K562 (cell line): Measurements from ENCODE around the gene IL10RB. TPM values are rescaled to one million over a fixed set of nuclear protein-coding genes. Genes with fewer than 3 reads are reported as not detected.
A peak's percentile ranks its signal among the peaks of the same experiment; 100 is the strongest.

ENCODE experiments used
- ATAC-seq: fragments of 200-7000 bp; cut with Tn5 transposase; 3 replicates; pipeline ENCODE4 v1.9.1; 2020; ENCODE audit warnings: moderate library complexity
- BruUV-seq: library from RNA; stranded (reverse); fragments of 400-500 nt; replicated peaks from 2 replicates; lab custom pipeline; 2021; lab: Mats Ljungman, UMichigan
- CTCF ChIA-PET: fragments of 300-600 bp; formaldehyde crosslinking; extraction: SDS; loops from one replicate; lab custom pipeline; 2021; ENCODE audit warnings: low intra/inter-chr PET ratio; lab: Yijun Ruan, JAX
- POLR2A ChIA-PET: fragments of 300-600, 350-650 bp; sonication (Branson Sonifier 250); formaldehyde crosslinking; extraction: SDS; loops from one replicate; lab custom pipeline; 2021; ENCODE audit warnings: antibody characterized with exemption, inconsistent platforms; lab: Yijun Ruan, JAX
- DNase-seq, 4 experiments: peaks; one replicate each; pipeline versions ENCODE4 v3.0.0 to v3.0.0-alpha.2; 2011 to 2018; ENCODE audit warnings: low spot score in 3 of 4, mixed read lengths in 3 of 4; ENCODE audit errors: extremely low read depth in 1 of 4
- FAIRE-seq: peaks from 2 replicates; lab custom pipeline; 2011; peaks lifted over from hg19 to GRCh38; lab: Jason Lieb, UNC
- H2AFZ ChIP-seq: 2 replicates; pipeline ENCODE4 v1.6.0; 2011; ENCODE audit warnings: low read depth, low read length, control low read depth, inconsistent platforms
- H3K27ac ChIP-seq: fragments of 200-600 bp; 3 replicates; pipeline ENCODE4 v1.8.0; 2011; ENCODE audit warnings: low read depth, mild to moderate bottlenecking, control low read depth, inconsistent platforms, low read length, moderate library complexity, mixed read lengths; ENCODE audit errors: extremely low read depth
- H3K27me3 ChIP-seq, 2 experiments: fragments of 300-600 bp in 1 of 2; 2 replicates in 1 of 2; 3 replicates in 1 of 2; pipeline versions ENCODE4 v1.6.0 to v1.8.0; 2011; ENCODE audit warnings: inconsistent platforms in 2 of 2, low read length in 2 of 2, mild to moderate bottlenecking in 1 of 2, mixed read lengths in 1 of 2, moderate library complexity in 1 of 2; ENCODE audit not compliant: control insufficient read depth in 2 of 2, insufficient read depth in 2 of 2
- H3K36me3 ChIP-seq: fragments of 300-600 bp; 3 replicates; pipeline ENCODE4 v1.8.0; 2011; ENCODE audit warnings: mild to moderate bottlenecking, low read length, inconsistent platforms; ENCODE audit not compliant: control insufficient read depth, insufficient read depth
- H3K4me1 ChIP-seq, 2 experiments: fragments of 200-600 bp in 1 of 2; replicated peaks in 1 of 2; 2 replicates in 1 of 2; 3 replicates in 1 of 2; pipeline versions ENCODE4 v1.5.1 to v1.8.0; 2011; ENCODE audit warnings: inconsistent platforms in 2 of 2, low read length in 2 of 2, mild to moderate bottlenecking in 1 of 2, mixed read lengths in 1 of 2, moderate library complexity in 1 of 2; ENCODE audit not compliant: control insufficient read depth in 2 of 2, insufficient read depth in 2 of 2
- H3K4me2 ChIP-seq: 2 replicates; pipeline ENCODE4 v1.6.1; 2011; ENCODE audit warnings: low read length, control low read depth, inconsistent platforms, mixed read lengths; ENCODE audit not compliant: insufficient read depth
- H3K4me3 ChIP-seq: fragments of 200-600 bp; sonication (generic), shearing (Covaris generic); 2 replicates; pipeline ENCODE4 v1.5.1; 2016; ENCODE audit warnings: control low read depth, inconsistent platforms
- H3K79me2 ChIP-seq: fragments of 200-600 bp; 3 replicates; pipeline ENCODE4 v1.8.0; 2011; ENCODE audit warnings: low read length, inconsistent platforms; ENCODE audit not compliant: control insufficient read depth, insufficient read depth
- H3K9ac ChIP-seq, 2 experiments: 2 replicates each; pipeline versions ENCODE4 v1.6.0 to v1.6.1; 2011; ENCODE audit warnings: low read depth in 2 of 2, low read length in 2 of 2, control low read depth in 1 of 2, inconsistent platforms in 1 of 2, mild to moderate bottlenecking in 1 of 2, mixed read lengths in 1 of 2; ENCODE audit not compliant: insufficient read depth in 1 of 2
- H3K9me1 ChIP-seq: one replicate; pipeline ENCODE4 v1.6.0; 2011; ENCODE audit warnings: inconsistent platforms, mild to moderate bottlenecking, low read length, moderate library complexity; ENCODE audit not compliant: control insufficient read depth, insufficient read depth
- H3K9me3 ChIP-seq: replicated peaks from 2 replicates; pipeline ENCODE4 v1.5.1; 2011; ENCODE audit warnings: low read depth, low read length, inconsistent platforms; ENCODE audit not compliant: control insufficient read depth, insufficient read depth
- H4K20me1 ChIP-seq: replicated peaks from 2 replicates; pipeline ENCODE4 v1.6.1; 2011; ENCODE audit warnings: low read length, inconsistent platforms, mixed read lengths; ENCODE audit not compliant: control insufficient read depth, insufficient read depth
- MAZ ChIP-seq, 2 experiments: fragments of 450-650 bp in 1 of 2; sonication (generic) in 1 of 2; formaldehyde crosslinking; IDR thresholded peaks in 1 of 2; conservative IDR thresholded peaks in 1 of 2; 2 replicates each; pipeline versions ENCODE4 v1.4.0 to v1.5.0; 2020; ENCODE audit warnings: mild to moderate bottlenecking in 1 of 2, missing genetic modification reagents in 1 of 2
- PHB ChIP-seq: fragments of 250-450 bp; sonication (Bioruptor Pico); IDR thresholded peaks from 2 replicates; pipeline ENCODE4 v1.5.0; 2021
- WGBS: fragments of 100-300 bp; shearing (Covaris generic); methylation state at CpG from one replicate; pipeline ENCODE4 v1.1.6; 2016; ENCODE audit warnings: low coverage, mixed read lengths; ENCODE audit not compliant: insufficient coverage; ENCODE audit errors: missing lambda C conversion rate; 5-methylcytosine and 5-hydroxymethylcytosine counted together
- in situ Hi-C: fragments of 300-500 bp; cut with MboI; formaldehyde crosslinking; loops from 4 replicates; pipeline ENCODE4 v1.15.0; 2018; ENCODE audit warnings: inconsistent platforms, mixed read lengths
- intact Hi-C: fragments of 100-400 bp; cut with micrococcal nuclease; formaldehyde crosslinking; loops from 2 replicates; pipeline ENCODE4 v1.14.2; 2022
- polyA plus RNA-seq, 8 experiments: library from polyadenylated mRNA; depleted of rRNA in 4 of 8; stranded (reverse) in 5 of 8; unstranded in 3 of 8; fragments of >200 nt; fragmentation: Nextera tagmentation in 2 of 8; fragmentation: Illumina TruSeq in 1 of 8; extraction: Ambion mirVana in 2 of 8; extraction: Trizol in 1 of 8; gene quantifications; 2 replicates each; pipeline versions ENCODE4 v1.2.1 to v1.2.3, GENCODE V29; 2011 to 2014; ENCODE audit warnings: inconsistent platforms in 1 of 8, missing spikeins in 1 of 8
- total RNA-seq, 7 experiments: library from RNA; depleted of rRNA in 6 of 7; stranded (reverse); fragments of >200 nt in 6 of 7; fragmentation: Illumina TruSeq in 2 of 7; extraction: Trizol in 2 of 7; gene quantifications; 2 replicates each; pipeline versions ENCODE4 v1.2.1 to v1.2.3, GENCODE V29; 2011 to 2021; ENCODE audit warnings: low replicate concordance in 1 of 7
- TF ChIP-seq, protein P1 (sequence below), 3 experiments: IDR thresholded peaks in 2 of 3; conservative IDR thresholded peaks in 1 of 3; 2 replicates each; pipeline ENCODE4 v1.5.1; 2011 to 2012; ENCODE audit warnings: low read length in 3 of 3, mild to moderate bottlenecking in 3 of 3, control low read depth in 2 of 3, improper control_type of control experiment in 1 of 3, inconsistent platforms in 1 of 3, low read depth in 1 of 3, mixed read lengths in 1 of 3, moderate library complexity in 1 of 3; ENCODE audit not compliant: insufficient read depth in 2 of 3
- TF ChIP-seq, protein P2 (sequence below), 2 experiments: fragments of 450-650 bp; IDR thresholded peaks; 2 replicates each; pipeline ENCODE4 v1.6.1; 2016
- TF ChIP-seq, protein P3 (sequence below): fragments of 450-650 bp; IDR thresholded peaks from 2 replicates; pipeline ENCODE4 v1.6.1; 2017; ENCODE audit warnings: mild to moderate bottlenecking, moderate library complexity
- TF ChIP-seq, protein P4 (sequence below), 2 experiments: IDR thresholded peaks; 2 replicates each; pipeline ENCODE4 v1.6.1; 2012; ENCODE audit warnings: improper control_type of control experiment in 2 of 2, low read depth in 2 of 2, low read length in 2 of 2, borderline replicate concordance in 1 of 2

Gene IL10RB
- total and polyA plus RNA-seq, 9 of the 15 experiments (the other 6 are each of a cell fraction or from before 2014, with no cell fraction given) = 10.9 to 33.8 (median 23.0) TPM

DNA sequence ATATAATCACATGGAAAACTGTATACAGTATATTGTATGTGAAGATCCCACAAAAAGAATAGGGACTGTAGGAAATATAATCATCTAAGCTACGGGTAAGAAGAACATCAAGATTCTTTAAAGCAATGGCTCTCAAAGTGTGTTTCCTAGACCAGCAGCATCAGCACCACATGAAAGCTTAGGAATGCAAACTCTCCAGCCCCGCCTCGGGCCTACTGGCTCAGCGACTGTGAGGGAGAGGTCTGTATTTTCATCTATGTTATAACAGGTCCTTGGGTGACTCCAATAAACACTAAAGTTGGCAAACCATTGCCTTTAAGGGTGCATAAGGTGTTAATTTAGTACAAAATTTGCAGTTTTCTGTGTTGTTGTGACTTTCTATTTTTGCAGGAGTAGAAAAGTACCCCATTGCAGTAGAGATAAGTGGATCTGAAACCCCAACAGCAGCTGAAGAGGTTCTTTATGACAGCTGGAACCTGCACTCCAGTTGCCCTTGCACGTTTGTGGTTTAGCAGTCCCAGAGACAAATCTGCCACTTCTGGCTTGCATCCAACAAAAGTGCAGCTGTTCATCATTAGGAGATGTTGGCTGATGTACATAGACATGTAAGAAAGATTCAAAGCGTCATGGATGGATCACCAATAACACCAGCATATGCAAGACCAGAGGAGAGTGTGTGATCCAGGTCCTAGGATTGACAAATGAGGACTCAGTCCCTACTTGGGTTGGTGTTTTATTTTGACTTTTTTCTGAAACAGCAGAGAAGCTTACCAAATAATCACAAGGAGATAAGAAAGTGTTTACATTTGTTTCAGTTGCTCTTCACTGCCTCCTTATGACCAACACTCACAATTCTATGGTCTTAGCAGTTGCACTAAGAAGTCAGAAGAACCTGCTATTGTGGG is 42.7 kb downstream of the IL10RB start (continued):
- no peak for TF ChIP-seq MAZ (CRISPR knock-in tag; conservative IDR thresholded peaks at IDR 0.05 in 1 of 2, IDR thresholded peaks at IDR 0.05 in 1 of 2)
- TF ChIP-seq, protein P1, sequence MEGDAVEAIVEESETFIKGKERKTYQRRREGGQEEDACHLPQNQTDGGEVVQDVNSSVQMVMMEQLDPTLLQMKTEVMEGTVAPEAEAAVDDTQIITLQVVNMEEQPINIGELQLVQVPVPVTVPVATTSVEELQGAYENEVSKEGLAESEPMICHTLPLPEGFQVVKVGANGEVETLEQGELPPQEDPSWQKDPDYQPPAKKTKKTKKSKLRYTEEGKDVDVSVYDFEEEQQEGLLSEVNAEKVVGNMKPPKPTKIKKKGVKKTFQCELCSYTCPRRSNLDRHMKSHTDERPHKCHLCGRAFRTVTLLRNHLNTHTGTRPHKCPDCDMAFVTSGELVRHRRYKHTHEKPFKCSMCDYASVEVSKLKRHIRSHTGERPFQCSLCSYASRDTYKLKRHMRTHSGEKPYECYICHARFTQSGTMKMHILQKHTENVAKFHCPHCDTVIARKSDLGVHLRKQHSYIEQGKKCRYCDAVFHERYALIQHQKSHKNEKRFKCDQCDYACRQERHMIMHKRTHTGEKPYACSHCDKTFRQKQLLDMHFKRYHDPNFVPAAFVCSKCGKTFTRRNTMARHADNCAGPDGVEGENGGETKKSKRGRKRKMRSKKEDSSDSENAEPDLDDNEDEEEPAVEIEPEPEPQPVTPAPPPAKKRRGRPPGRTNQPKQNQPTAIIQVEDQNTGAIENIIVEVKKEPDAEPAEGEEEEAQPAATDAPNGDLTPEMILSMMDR (IDR thresholded peaks at IDR 0.05 in 2 of 3, conservative IDR thresholded peaks at IDR 0.05 in 1 of 3; ENCODE audit: insufficient read depth in 2 of 3, low read depth in 1 of 3, low read length in 3 of 3) = peak in 2 of 3 experiments; percentile 36 to 68; a peak in 2 of 6 replicates
- TF ChIP-seq, protein P2, sequence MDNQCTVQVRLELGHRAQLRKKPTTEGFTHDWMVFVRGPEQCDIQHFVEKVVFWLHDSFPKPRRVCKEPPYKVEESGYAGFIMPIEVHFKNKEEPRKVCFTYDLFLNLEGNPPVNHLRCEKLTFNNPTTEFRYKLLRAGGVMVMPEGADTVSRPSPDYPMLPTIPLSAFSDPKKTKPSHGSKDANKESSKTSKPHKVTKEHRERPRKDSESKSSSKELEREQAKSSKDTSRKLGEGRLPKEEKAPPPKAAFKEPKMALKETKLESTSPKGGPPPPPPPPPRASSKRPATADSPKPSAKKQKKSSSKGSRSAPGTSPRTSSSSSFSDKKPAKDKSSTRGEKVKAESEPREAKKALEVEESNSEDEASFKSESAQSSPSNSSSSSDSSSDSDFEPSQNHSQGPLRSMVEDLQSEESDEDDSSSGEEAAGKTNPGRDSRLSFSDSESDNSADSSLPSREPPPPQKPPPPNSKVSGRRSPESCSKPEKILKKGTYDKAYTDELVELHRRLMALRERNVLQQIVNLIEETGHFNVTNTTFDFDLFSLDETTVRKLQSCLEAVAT (IDR thresholded peaks at IDR 0.05) = peak in 1 of 2 experiments; percentile 56; a peak in 1 of 4 replicates
- no peak for TF ChIP-seq PHB (CRISPR knock-in tag)

DNA sequence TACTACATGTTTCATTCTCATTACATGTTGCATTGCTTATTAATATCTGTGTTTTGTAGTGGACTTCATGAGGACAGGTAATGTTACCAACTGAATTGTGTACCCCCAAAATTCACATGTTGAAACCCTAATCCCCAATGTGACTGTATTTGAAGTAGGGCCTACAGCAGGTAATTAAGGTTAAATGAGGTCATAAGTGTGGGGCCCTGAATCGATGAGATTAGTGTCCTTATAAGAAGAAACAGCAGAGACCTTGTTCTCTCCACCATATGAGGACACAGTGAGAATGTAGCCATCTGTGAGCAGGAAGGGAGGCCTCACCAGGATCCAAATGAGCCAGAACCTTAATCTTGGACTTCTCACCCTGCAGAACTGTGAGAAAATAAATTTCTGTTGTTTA is 43.6 kb downstream of the IL10RB start:
- Histone ChIP-seq H3K4me3 (no peak overlapping the region), H3K4me2 (no peak overlapping the region), H3K9me3 (no peaks in the 10 kb centered on the region), H3K4me1 (peaks cover 5 to 8% of the 10 kb centered on the region in 2 experiments), H3K27ac (no peak overlapping the region), H3K36me3 (no peaks in the 10 kb centered on the region), H4K20me1 (no peaks in the 10 kb centered on the region), H2AFZ (no peak overlapping the region), H3K79me2 (no peaks in the 10 kb centered on the region), H3K27me3 (0 out of 5 replicates have a peak, but pooled peaks cover 0 to 2% of the 10 kb centered on the region in 2 experiments), H3K9ac (no peak overlapping the region), H3K9me1 (no peaks in the 10 kb centered on the region)
- FAIRE-seq = no peak
- WGBS = 9% methylated on average over 1 of the region's 1 CpG
- POLR2A ChIA-PET = interaction anchor here (1.0 to 2.2 kb wide), 3 partner anchors 10 to 27 kb away, joined by 3 to 9 read pairs (median 3); partner anchors contain the start of gene IFNAR1
- TF ChIP-seq, protein P3, sequence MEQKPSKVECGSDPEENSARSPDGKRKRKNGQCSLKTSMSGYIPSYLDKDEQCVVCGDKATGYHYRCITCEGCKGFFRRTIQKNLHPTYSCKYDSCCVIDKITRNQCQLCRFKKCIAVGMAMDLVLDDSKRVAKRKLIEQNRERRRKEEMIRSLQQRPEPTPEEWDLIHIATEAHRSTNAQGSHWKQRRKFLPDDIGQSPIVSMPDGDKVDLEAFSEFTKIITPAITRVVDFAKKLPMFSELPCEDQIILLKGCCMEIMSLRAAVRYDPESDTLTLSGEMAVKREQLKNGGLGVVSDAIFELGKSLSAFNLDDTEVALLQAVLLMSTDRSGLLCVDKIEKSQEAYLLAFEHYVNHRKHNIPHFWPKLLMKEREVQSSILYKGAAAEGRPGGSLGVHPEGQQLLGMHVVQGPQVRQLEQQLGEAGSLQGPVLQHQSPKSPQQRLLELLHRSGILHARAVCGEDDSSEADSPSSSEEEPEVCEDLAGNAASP = 0 out of 2 replicates have a peak, but pooled peaks have one; percentile 22
- TF ChIP-seq, protein P4, sequence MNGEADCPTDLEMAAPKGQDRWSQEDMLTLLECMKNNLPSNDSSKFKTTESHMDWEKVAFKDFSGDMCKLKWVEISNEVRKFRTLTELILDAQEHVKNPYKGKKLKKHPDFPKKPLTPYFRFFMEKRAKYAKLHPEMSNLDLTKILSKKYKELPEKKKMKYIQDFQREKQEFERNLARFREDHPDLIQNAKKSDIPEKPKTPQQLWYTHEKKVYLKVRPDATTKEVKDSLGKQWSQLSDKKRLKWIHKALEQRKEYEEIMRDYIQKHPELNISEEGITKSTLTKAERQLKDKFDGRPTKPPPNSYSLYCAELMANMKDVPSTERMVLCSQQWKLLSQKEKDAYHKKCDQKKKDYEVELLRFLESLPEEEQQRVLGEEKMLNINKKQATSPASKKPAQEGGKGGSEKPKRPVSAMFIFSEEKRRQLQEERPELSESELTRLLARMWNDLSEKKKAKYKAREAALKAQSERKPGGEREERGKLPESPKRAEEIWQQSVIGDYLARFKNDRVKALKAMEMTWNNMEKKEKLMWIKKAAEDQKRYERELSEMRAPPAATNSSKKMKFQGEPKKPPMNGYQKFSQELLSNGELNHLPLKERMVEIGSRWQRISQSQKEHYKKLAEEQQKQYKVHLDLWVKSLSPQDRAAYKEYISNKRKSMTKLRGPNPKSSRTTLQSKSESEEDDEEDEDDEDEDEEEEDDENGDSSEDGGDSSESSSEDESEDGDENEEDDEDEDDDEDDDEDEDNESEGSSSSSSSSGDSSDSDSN (IDR thresholded peaks at IDR 0.05; ENCODE audit: borderline replicate concordance in 1 of 2, low read depth in 2 of 2, low read length in 2 of 2) = no peak
- BruUV-seq = no TSS peak
- no peak for DNase-seq
- in situ Hi-C loops = no loop called here
- CTCF ChIA-PET = no interaction called here
- no peak for ATAC-seq
- intact Hi-C loops = loop anchor here (2.0 kb wide), 1 partner anchor 111 kb away; no protein-coding TSS in a partner anchor
